Measurements from ENCODE around the gene ACAP2.

GRCh38 chr3:195226900-195227447, 215.8 kb downstream of the ACAP2 start:
- TF ChIP-seq, protein P1, sequence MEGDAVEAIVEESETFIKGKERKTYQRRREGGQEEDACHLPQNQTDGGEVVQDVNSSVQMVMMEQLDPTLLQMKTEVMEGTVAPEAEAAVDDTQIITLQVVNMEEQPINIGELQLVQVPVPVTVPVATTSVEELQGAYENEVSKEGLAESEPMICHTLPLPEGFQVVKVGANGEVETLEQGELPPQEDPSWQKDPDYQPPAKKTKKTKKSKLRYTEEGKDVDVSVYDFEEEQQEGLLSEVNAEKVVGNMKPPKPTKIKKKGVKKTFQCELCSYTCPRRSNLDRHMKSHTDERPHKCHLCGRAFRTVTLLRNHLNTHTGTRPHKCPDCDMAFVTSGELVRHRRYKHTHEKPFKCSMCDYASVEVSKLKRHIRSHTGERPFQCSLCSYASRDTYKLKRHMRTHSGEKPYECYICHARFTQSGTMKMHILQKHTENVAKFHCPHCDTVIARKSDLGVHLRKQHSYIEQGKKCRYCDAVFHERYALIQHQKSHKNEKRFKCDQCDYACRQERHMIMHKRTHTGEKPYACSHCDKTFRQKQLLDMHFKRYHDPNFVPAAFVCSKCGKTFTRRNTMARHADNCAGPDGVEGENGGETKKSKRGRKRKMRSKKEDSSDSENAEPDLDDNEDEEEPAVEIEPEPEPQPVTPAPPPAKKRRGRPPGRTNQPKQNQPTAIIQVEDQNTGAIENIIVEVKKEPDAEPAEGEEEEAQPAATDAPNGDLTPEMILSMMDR (conservative IDR thresholded peaks at IDR 0.05; ENCODE audit: low read length), result peak; percentile 47
- TF ChIP-seq EZH2phosphoT487 (IDR thresholded peaks at IDR 0.05; ENCODE audit: borderline replicate concordance, low read depth, low read length), result no peak

All from OCI-LY7 (cell line).